H1 (cell line): ENCODE data around the gene CASP4. TPM values are rescaled to one million over a fixed set of nuclear protein-coding genes. Genes with fewer than 3 reads are reported as not detected.

ENCODE experiments used
- CBX5 ChIP-seq: fragments of 300-800, 300-1000 bp; sonication (generic); IDR thresholded peaks from 2 replicates; pipeline ENCODE4 v1.7.1; 2016; ENCODE audit warnings: antibody characterized with exemption, low read length, low read depth
- HDAC6 ChIP-seq: IDR thresholded peaks from one replicate; pipeline ENCODE4 v1.7.1; 2012; ENCODE audit warnings: low read depth, mild to moderate bottlenecking, inconsistent platforms, low read length, moderate library complexity
- RNF2 ChIP-seq: fragments of 200-900, 300-1000 bp; sonication (generic); IDR thresholded peaks from 2 replicates; pipeline ENCODE4 v1.7.1; 2016; ENCODE audit warnings: borderline replicate concordance, low read depth, mild to moderate bottlenecking, antibody characterized with exemption, low read length; ENCODE audit not compliant: poor library complexity, severe bottlenecking; ENCODE audit errors: missing control alignments
- SUZ12 ChIP-seq: fragments of 200-600 bp; sonication (generic); IDR thresholded peaks from 2 replicates; pipeline ENCODE4 v1.6.1; 2012; ENCODE audit warnings: mild to moderate bottlenecking, inconsistent platforms, low read length, moderate library complexity, mixed read lengths
- polyA plus RNA-seq, 7 experiments: library from polyadenylated mRNA; depleted of rRNA in 3 of 7; stranded (reverse) in 5 of 7; unstranded in 2 of 7; fragments of >200 nt in 5 of 7; fragments of 200-250 nt in 2 of 7; gene quantifications; 1 replicate in 5 of 7; 2 replicates in 1 of 7; 4 replicates in 1 of 7; pipeline versions ENCODE4 v1.2.1 to v1.2.3, GENCODE V29; 2011 to 2013; ENCODE audit warnings: missing spikeins in 2 of 7, mixed read lengths in 2 of 7
- total RNA-seq: library from RNA; stranded (reverse); fragmentation: NEBNext Ultra II Directional; extraction: Animal tissue kit (Norgen Biotek cat#: 25700); gene quantifications from 2 replicates; pipeline ENCODE4 v1.2.1, GENCODE V29; 2021
- TF ChIP-seq, protein P1 (sequence below): fragments of 300-600 bp; sonication (generic); IDR thresholded peaks from 2 replicates; pipeline ENCODE4 v1.7.1; 2012; ENCODE audit warnings: low read length, moderate library complexity, mild to moderate bottlenecking, inconsistent platforms; ENCODE audit not compliant: insufficient replicate concordance

Gene CASP4
- total and polyA plus RNA-seq, 2 of the 8 experiments (the other 6 are each of a cell fraction or from before 2014, with no cell fraction given): 0.09 TPM; not detected in 1

DNA sequence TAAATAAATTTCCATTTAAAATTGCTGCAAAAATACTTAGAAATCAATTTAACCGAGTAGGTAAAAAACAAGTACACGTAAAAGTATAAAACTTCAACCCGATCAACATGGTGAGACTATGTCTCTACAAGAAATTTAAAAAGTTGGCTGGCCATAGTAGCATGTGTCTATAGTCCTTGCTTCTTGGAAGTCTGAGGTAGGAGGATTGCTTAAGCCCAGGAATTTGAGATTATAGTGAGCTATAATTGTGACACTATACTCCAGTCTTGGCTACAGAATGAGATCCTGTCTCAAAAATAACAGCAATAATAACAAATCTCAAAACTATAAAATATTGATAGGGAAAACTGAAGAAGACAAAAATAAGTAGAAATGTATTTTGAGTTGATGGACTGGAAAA lies 11.1 kb downstream of the CASP4 start (continued):
- no peak for TF ChIP-seq CBX5
- TF ChIP-seq, protein P1, sequence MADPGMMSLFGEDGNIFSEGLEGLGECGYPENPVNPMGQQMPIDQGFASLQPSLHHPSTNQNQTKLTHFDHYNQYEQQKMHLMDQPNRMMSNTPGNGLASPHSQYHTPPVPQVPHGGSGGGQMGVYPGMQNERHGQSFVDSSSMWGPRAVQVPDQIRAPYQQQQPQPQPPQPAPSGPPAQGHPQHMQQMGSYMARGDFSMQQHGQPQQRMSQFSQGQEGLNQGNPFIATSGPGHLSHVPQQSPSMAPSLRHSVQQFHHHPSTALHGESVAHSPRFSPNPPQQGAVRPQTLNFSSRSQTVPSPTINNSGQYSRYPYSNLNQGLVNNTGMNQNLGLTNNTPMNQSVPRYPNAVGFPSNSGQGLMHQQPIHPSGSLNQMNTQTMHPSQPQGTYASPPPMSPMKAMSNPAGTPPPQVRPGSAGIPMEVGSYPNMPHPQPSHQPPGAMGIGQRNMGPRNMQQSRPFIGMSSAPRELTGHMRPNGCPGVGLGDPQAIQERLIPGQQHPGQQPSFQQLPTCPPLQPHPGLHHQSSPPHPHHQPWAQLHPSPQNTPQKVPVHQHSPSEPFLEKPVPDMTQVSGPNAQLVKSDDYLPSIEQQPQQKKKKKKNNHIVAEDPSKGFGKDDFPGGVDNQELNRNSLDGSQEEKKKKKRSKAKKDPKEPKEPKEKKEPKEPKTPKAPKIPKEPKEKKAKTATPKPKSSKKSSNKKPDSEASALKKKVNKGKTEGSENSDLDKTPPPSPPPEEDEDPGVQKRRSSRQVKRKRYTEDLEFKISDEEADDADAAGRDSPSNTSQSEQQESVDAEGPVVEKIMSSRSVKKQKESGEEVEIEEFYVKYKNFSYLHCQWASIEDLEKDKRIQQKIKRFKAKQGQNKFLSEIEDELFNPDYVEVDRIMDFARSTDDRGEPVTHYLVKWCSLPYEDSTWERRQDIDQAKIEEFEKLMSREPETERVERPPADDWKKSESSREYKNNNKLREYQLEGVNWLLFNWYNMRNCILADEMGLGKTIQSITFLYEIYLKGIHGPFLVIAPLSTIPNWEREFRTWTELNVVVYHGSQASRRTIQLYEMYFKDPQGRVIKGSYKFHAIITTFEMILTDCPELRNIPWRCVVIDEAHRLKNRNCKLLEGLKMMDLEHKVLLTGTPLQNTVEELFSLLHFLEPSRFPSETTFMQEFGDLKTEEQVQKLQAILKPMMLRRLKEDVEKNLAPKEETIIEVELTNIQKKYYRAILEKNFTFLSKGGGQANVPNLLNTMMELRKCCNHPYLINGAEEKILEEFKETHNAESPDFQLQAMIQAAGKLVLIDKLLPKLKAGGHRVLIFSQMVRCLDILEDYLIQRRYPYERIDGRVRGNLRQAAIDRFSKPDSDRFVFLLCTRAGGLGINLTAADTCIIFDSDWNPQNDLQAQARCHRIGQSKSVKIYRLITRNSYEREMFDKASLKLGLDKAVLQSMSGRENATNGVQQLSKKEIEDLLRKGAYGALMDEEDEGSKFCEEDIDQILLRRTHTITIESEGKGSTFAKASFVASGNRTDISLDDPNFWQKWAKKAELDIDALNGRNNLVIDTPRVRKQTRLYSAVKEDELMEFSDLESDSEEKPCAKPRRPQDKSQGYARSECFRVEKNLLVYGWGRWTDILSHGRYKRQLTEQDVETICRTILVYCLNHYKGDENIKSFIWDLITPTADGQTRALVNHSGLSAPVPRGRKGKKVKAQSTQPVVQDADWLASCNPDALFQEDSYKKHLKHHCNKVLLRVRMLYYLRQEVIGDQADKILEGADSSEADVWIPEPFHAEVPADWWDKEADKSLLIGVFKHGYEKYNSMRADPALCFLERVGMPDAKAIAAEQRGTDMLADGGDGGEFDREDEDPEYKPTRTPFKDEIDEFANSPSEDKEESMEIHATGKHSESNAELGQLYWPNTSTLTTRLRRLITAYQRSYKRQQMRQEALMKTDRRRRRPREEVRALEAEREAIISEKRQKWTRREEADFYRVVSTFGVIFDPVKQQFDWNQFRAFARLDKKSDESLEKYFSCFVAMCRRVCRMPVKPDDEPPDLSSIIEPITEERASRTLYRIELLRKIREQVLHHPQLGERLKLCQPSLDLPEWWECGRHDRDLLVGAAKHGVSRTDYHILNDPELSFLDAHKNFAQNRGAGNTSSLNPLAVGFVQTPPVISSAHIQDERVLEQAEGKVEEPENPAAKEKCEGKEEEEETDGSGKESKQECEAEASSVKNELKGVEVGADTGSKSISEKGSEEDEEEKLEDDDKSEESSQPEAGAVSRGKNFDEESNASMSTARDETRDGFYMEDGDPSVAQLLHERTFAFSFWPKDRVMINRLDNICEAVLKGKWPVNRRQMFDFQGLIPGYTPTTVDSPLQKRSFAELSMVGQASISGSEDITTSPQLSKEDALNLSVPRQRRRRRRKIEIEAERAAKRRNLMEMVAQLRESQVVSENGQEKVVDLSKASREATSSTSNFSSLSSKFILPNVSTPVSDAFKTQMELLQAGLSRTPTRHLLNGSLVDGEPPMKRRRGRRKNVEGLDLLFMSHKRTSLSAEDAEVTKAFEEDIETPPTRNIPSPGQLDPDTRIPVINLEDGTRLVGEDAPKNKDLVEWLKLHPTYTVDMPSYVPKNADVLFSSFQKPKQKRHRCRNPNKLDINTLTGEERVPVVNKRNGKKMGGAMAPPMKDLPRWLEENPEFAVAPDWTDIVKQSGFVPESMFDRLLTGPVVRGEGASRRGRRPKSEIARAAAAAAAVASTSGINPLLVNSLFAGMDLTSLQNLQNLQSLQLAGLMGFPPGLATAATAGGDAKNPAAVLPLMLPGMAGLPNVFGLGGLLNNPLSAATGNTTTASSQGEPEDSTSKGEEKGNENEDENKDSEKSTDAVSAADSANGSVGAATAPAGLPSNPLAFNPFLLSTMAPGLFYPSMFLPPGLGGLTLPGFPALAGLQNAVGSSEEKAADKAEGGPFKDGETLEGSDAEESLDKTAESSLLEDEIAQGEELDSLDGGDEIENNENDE: no peak
- no peak for TF ChIP-seq RNF2
- TF ChIP-seq SUZ12: no peak
- TF ChIP-seq HDAC6: no peak
